WTC11 (cell line): Measurements from ENCODE around the gene CAMTA1. TPM values are rescaled to one million over a fixed set of nuclear protein-coding genes. Genes with fewer than 3 reads are reported as not detected.

Experiments
- ATAC-seq: fragments of 200-7000 bp; cut with Tn5 transposase; 2 replicates; pipeline ENCODE4 v1.10.0; 2021; ENCODE audit warnings: mild to moderate bottlenecking, moderate library complexity
- CTCF ChIA-PET: fragments of 300-600 bp; sonication (Branson Sonifier 250); formaldehyde crosslinking; loops from one replicate; lab custom pipeline; 2021; ENCODE audit warnings: antibody characterized with exemption; lab: Charles Lee
- POLR2A ChIA-PET: fragments of 350-600 bp; sonication (Branson Sonifier 250); formaldehyde crosslinking; loops from one replicate; lab custom pipeline; 2021; ENCODE audit warnings: antibody characterized with exemption; lab: Charles Lee
- DNase-seq: peaks from one replicate; pipeline ENCODE4 v3.0.0; 2021; ENCODE audit warnings: low spot score
- H3K27ac Mint-ChIP-seq: 2 replicates; pipeline ENCODE4 v1.8.0; 2021; ENCODE audit warnings: mixed read lengths
- H3K27me3 Mint-ChIP-seq: 2 replicates; pipeline ENCODE4 v1.8.0; 2021; ENCODE audit warnings: low read depth, mild to moderate bottlenecking, moderate library complexity, mixed read lengths
- H3K36me3 Mint-ChIP-seq: 2 replicates; pipeline ENCODE4 v1.8.0; 2021; ENCODE audit warnings: mixed read lengths
- H3K4me1 Mint-ChIP-seq: 2 replicates; pipeline ENCODE4 v1.8.0; 2022; ENCODE audit warnings: mixed read lengths
- H3K4me3 Mint-ChIP-seq: 2 replicates; pipeline ENCODE4 v1.8.0; 2021; ENCODE audit warnings: mild to moderate bottlenecking, moderate library complexity, mixed read lengths
- H3K9me3 Mint-ChIP-seq: 2 replicates; pipeline ENCODE4 v1.8.0; 2021; ENCODE audit warnings: mixed read lengths
- ATF1 ChIP-seq: sonication (generic); formaldehyde crosslinking; IDR thresholded peaks from 2 replicates; pipeline ENCODE4 v1.8.1; 2023; ENCODE audit warnings: mild to moderate bottlenecking, moderate library complexity, missing genetic modification reagents
- CREB1 ChIP-seq: sonication (generic); formaldehyde crosslinking; IDR thresholded peaks from 2 replicates; pipeline ENCODE4 v1.8.0; 2023; ENCODE audit warnings: mild to moderate bottlenecking, missing genetic modification reagents
- GABPB1 ChIP-seq: sonication (generic); formaldehyde crosslinking; IDR thresholded peaks from 2 replicates; pipeline ENCODE4 v1.8.1; 2023; ENCODE audit warnings: mild to moderate bottlenecking, missing genetic modification reagents
- GRHL2 ChIP-seq: fragments of 250-450 bp; sonication (Bioruptor Pico); IDR thresholded peaks from 2 replicates; pipeline ENCODE4 v1.8.0; 2022; ENCODE audit warnings: mild to moderate bottlenecking, moderate library complexity; ENCODE audit not compliant: insufficient replicate concordance, severe bottlenecking
- IRF2 ChIP-seq: sonication (generic); formaldehyde crosslinking; IDR thresholded peaks from 2 replicates; pipeline ENCODE4 v1.8.0; 2022; ENCODE audit warnings: low read depth, missing genetic modification reagents, borderline replicate concordance
- JAZF1 ChIP-seq: fragments of 250-450 bp; sonication (Bioruptor Pico); IDR thresholded peaks from 2 replicates; pipeline ENCODE4 v1.9.0; 2021; ENCODE audit warnings: moderate library complexity, mild to moderate bottlenecking, inconsistent platforms
- NFATC4 ChIP-seq: fragments of 250-450 bp; sonication (Bioruptor Pico); IDR thresholded peaks from 2 replicates; pipeline ENCODE4 v1.9.0; 2021; ENCODE audit warnings: mild to moderate bottlenecking
- OVOL2 ChIP-seq: fragments of 250-450 bp; sonication (Bioruptor Pico); IDR thresholded peaks from 2 replicates; pipeline ENCODE4 v1.9.0; 2021; ENCODE audit warnings: mild to moderate bottlenecking, borderline replicate concordance
- PRRX2 ChIP-seq: fragments of 250-450 bp; sonication (Bioruptor Pico); IDR thresholded peaks from 2 replicates; pipeline ENCODE4 v1.8.0; 2021; ENCODE audit warnings: mild to moderate bottlenecking
- TCF7 ChIP-seq: sonication (generic); formaldehyde crosslinking; IDR thresholded peaks from 2 replicates; pipeline ENCODE4 v1.8.0; 2022; ENCODE audit warnings: mild to moderate bottlenecking, low read depth, missing genetic modification reagents, moderate library complexity
- ZNF121 ChIP-seq: sonication (generic); formaldehyde crosslinking; IDR thresholded peaks from 2 replicates; pipeline ENCODE4 v1.8.0; 2023; ENCODE audit warnings: missing genetic modification reagents
- ZNF219 ChIP-seq: sonication (generic); formaldehyde crosslinking; IDR thresholded peaks from 2 replicates; pipeline ENCODE4 v1.8.0; 2023; ENCODE audit warnings: missing genetic modification reagents, mild to moderate bottlenecking, borderline replicate concordance
- ZNF232 ChIP-seq: sonication (generic); formaldehyde crosslinking; IDR thresholded peaks from 2 replicates; pipeline ENCODE4 v1.8.0; 2022; ENCODE audit warnings: mild to moderate bottlenecking, missing genetic modification reagents
- ZNF396 ChIP-seq: fragments of 250-450 bp; sonication (Bioruptor Pico); IDR thresholded peaks from 2 replicates; pipeline ENCODE4 v1.8.0; 2021; ENCODE audit warnings: mild to moderate bottlenecking, moderate library complexity, borderline replicate concordance
- ZNF416 ChIP-seq: fragments of 250-450 bp; sonication (Bioruptor Pico); IDR thresholded peaks from 2 replicates; pipeline ENCODE4 v1.9.0; 2021; ENCODE audit warnings: mild to moderate bottlenecking, inconsistent platforms
- total RNA-seq: library from RNA; stranded (reverse); gene quantifications from 3 replicates; pipeline ENCODE4 v1.2.3, GENCODE V29; 2021
- TF ChIP-seq, protein P1 (sequence below): sonication (generic); formaldehyde crosslinking; IDR thresholded peaks from 2 replicates; pipeline ENCODE4 v1.8.0; 2022; ENCODE audit warnings: mild to moderate bottlenecking, missing genetic modification reagents
- TF ChIP-seq, protein P2 (sequence below): fragments of 250-450 bp; sonication (Bioruptor Pico); IDR thresholded peaks from 2 replicates; pipeline ENCODE4 v1.8.0; 2021; ENCODE audit warnings: mild to moderate bottlenecking
- TF ChIP-seq, protein P3 (sequence below): sonication (generic); formaldehyde crosslinking; IDR thresholded peaks from 2 replicates; pipeline ENCODE4 v1.8.1; 2022; ENCODE audit warnings: low read depth, mild to moderate bottlenecking, moderate library complexity, missing genetic modification reagents, borderline replicate concordance

The CAMTA1 gene
- total RNA-seq, 1 experiment from 2014 or later: 86.4 TPM

DNA sequence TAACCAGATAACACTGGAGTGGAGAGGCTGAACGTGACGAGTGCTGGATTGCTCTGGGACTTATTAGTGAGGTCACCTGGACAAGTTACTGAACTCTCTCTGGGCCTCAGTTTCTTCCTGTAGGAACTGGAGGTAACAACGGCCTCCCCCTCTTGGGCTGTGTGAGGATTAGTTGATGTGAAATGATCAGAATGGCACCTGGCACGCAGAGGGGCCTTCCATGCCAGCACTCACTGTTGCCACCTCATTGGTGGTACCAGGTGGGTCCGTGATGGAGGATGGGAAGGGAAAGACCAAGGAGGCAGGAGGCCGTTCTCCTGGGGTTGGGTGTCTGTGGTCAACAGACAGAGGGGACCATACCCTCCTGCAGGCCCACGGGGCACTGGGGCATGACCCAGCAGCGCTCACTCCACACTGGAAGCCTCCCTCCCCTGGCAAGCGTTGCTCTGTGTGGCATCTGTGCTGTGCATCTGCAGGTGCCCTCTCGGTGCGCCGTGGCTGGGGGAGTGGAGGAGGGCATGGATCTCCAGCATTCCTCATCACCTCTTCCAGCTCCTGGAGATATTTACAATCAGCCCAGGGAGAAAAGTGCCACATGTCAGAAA lies 636.3 kb downstream of the CAMTA1 start (continued):
- TF ChIP-seq NFATC4 (no peak), JAZF1 (CRISPR knock-in tag) (no peak)
- TF ChIP-seq, protein P1, sequence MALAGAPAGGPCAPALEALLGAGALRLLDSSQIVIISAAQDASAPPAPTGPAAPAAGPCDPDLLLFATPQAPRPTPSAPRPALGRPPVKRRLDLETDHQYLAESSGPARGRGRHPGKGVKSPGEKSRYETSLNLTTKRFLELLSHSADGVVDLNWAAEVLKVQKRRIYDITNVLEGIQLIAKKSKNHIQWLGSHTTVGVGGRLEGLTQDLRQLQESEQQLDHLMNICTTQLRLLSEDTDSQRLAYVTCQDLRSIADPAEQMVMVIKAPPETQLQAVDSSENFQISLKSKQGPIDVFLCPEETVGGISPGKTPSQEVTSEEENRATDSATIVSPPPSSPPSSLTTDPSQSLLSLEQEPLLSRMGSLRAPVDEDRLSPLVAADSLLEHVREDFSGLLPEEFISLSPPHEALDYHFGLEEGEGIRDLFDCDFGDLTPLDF (CRISPR knock-in tag): no peak
- TF ChIP-seq, all 79 proteins: peak for 0

DNA sequence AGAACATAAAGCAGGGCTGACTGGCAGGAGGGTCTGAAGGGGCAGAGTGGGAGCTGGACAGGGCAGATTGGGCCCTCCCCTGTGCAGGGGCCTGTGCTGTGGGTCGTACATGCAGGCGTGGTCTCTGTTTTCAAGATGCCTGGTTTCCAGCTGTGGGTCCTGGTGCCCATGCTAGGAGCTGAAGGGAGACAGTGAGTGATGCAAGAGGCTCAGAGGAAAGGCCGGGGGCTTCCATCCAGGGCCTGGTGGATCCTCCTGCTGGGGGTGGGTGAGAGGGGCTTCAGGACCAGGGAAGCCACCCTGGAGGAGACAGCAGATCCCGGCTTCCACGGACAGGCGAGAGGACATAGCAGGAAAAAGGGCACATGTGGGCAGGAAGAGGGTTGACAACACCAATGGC lies 636.8 kb downstream of the CAMTA1 start:
- ATAC-seq: no peak
- TF ChIP-seq PRRX2 (CRISPR knock-in tag): no peak
- TF ChIP-seq, all 79 proteins: peak for 0
- ChIA-PET CTCF (no interaction called here), POLR2A (no interaction called here)
- peak; percentile 2 for DNase-seq
- Mint-ChIP-seq H3K4me1 (peaks cover 3% of the 10 kb centered on the region; the same call in 1 of the 2 replicates), H3K9me3 (peaks cover 28% of the 10 kb centered on the region), H3K27ac (no peak overlapping the region), H3K36me3 (peaks cover 24% of the 10 kb centered on the region), H3K4me3 (no peak overlapping the region), H3K27me3 (peaks cover 3% of the 10 kb centered on the region; the same call in 1 of the 2 replicates)

DNA sequence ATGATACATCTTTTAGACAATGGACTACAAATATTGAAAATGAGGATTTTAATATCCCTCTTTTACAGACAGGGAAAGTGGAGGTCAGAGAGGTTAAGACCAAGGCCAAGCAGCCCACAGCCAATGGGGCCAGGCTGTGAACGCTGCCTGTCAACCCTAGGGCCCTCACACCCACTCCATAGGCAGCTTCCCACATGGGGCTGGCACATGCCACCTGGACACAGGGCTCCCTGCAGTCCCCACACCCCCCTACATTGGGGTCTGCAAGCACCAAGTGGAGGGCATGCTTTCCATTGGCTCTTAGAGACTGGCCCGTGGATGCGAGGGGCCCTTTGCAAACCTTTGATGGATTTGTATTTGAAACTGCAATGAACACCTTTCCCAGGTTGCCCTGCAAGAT lies 637.3 kb downstream of the CAMTA1 start:
- Mint-ChIP-seq H3K27ac (no peak overlapping the region), H3K36me3 (peaks cover 21% of the 10 kb centered on the region), H3K27me3 (peaks cover 3% of the 10 kb centered on the region; the same call in 1 of the 2 replicates), H3K4me3 (no peak overlapping the region), H3K9me3 (peaks cover 25% of the 10 kb centered on the region), H3K4me1 (peaks cover 3% of the 10 kb centered on the region; the same call in 1 of the 2 replicates)
- no peak for TF ChIP-seq ZNF232 (CRISPR knock-in tag)
- TF ChIP-seq IRF2 (CRISPR knock-in tag): no peak
- no peak for TF ChIP-seq OVOL2
- no peak for TF ChIP-seq TCF7 (CRISPR knock-in tag)
- TF ChIP-seq, protein P2, sequence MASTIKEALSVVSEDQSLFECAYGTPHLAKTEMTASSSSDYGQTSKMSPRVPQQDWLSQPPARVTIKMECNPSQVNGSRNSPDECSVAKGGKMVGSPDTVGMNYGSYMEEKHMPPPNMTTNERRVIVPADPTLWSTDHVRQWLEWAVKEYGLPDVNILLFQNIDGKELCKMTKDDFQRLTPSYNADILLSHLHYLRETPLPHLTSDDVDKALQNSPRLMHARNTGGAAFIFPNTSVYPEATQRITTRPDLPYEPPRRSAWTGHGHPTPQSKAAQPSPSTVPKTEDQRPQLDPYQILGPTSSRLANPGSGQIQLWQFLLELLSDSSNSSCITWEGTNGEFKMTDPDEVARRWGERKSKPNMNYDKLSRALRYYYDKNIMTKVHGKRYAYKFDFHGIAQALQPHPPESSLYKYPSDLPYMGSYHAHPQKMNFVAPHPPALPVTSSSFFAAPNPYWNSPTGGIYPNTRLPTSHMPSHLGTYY (CRISPR knock-in tag): no peak
- ChIA-PET POLR2A (no interaction called here), CTCF (no interaction called here)
- no peak for ATAC-seq
- peak; percentile 1 for DNase-seq

DNA sequence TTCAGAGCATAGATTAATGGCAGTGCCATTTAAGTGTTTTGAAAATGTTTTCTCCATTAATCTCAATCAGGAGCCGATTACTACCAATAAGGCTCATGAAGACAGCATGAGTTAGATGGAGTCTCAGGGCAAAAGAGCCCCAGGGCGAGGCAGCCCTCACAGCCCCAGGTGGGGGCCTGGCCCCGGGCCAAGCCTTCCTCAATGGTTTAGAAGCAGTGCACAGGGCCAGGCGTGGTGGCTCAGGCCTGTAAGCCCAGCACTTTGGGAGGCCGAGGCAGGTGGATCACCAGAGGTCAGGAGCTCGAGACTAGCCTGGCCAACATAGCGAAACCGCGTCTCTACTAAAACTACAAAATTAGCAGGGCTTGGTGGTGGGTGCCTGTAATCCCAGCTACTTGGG lies 637.7 kb downstream of the CAMTA1 start:
- peaks cover 3% of the 10 kb centered on the region; the same call in 1 of the 2 replicates for H3K4me1 Mint-ChIP-seq
- CTCF ChIA-PET: no interaction called here
- peaks cover 17% of the 10 kb centered on the region for H3K36me3 Mint-ChIP-seq
- H3K27ac Mint-ChIP-seq: no peak overlapping the region
- DNase-seq: peak; percentile 3
- no peak for ATAC-seq
- H3K4me3 Mint-ChIP-seq: no peak overlapping the region
- peaks cover 21% of the 10 kb centered on the region for H3K9me3 Mint-ChIP-seq
- POLR2A ChIA-PET: no interaction called here
- H3K27me3 Mint-ChIP-seq: peaks cover 2% of the 10 kb centered on the region; the same call in 1 of the 2 replicates
- no peak for TF ChIP-seq ATF1 (CRISPR knock-in tag)
- no peak for TF ChIP-seq CREB1 (CRISPR knock-in tag)
- no peak for TF ChIP-seq ZNF121 (CRISPR knock-in tag)
- no peak for TF ChIP-seq ZNF219 (CRISPR knock-in tag)
- TF ChIP-seq ZNF416 (CRISPR knock-in tag): no peak
- TF ChIP-seq, protein P3, sequence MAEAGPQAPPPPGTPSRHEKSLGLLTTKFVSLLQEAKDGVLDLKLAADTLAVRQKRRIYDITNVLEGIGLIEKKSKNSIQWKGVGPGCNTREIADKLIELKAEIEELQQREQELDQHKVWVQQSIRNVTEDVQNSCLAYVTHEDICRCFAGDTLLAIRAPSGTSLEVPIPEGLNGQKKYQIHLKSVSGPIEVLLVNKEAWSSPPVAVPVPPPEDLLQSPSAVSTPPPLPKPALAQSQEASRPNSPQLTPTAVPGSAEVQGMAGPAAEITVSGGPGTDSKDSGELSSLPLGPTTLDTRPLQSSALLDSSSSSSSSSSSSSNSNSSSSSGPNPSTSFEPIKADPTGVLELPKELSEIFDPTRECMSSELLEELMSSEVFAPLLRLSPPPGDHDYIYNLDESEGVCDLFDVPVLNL (CRISPR knock-in tag): no peak
- TF ChIP-seq ZNF396 (CRISPR knock-in tag): no peak
- no peak for TF ChIP-seq GABPB1 (CRISPR knock-in tag)
- no peak for TF ChIP-seq GRHL2 (CRISPR knock-in tag)
